HL-60/S4 treated with phorbol 12-myristate 13-acetate at 8.2 ng/mL for 4 days and 3 days (cell line): ENCODE data around the gene PDIA2.

Experiments
- in situ Hi-C: fragments of 300-500 bp; cut with MboI; formaldehyde crosslinking; loops from 2 replicates; pipeline ENCODE4 v1.15.0; 2022; ENCODE audit warnings: low sequenced_read_pairs

The PDIA2 gene

DNA sequence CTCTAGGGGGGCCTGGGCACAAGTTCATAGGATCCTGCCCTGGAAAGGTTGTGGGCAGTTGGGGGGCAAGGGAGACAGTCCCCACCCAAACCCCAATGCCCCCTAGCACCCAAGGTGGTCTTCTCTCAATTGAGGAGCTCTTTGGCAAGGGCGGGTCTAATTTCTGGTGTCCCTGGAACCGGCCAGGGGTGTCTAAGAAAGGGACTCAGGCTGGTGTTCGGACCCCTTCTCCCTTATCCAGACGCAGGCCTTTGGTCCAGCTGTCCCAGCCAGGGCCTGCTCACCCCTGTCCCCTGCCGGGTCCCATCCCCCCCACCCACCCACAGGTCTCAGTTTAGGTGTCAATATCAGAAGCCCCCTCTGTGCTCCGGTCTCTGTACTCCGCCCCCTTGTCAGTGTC, 3.4 kb upstream of the PDIA2 start:
- in situ Hi-C loops, result no loop called here

DNA sequence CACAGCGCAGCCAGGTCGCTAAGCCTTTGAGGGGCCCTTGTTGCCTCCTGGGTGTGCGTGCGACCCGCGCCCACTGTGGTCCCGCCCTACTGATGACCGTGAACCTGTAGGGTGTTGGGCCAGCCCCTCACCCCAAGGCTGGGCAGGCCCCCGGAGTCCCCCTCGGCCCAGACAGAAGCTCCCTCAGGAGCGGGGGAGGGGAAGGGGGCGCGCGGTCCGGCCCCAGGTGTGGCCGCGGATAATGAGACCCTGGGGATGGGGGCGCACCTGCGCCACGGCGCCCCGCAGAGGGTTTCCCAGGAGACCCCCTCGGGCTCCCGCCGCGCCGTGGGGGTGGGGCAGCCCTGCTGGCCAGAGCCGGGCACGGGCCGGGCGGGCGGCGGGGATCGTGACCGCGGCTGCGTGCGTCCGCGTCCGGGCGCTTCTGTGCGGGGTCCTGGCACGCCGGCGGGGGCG, 2.9 kb upstream of the PDIA2 start:
- in situ Hi-C loops, result no loop called here

DNA sequence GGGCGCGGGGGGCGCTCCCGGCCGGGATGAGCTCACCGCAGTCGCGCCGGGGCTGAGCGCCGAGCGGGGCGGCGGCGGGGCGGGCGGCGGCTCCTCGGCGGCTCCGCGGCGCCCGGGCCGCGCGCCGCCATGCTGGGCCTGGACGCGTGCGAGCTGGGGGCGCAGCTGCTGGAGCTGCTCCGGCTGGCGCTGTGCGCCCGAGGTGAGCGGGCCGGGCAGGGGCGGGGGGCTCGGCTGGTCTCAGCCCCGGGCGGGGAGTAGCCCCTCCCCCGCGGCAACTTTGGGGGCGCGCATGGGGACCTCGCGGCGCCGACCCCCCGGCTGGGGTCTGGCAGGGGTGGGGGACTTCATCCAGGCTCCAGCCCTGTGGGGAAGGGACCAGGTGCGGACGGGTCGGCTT, 2.4 kb upstream of the PDIA2 start, which contains the start of gene ARHGDIG:
ARHGDIG (plus strand) TSS at position 40 of the 400 bp plus-strand sequence; CDS start at position 130, 90 bp downstream.
- in situ Hi-C loops, result no loop called here

DNA sequence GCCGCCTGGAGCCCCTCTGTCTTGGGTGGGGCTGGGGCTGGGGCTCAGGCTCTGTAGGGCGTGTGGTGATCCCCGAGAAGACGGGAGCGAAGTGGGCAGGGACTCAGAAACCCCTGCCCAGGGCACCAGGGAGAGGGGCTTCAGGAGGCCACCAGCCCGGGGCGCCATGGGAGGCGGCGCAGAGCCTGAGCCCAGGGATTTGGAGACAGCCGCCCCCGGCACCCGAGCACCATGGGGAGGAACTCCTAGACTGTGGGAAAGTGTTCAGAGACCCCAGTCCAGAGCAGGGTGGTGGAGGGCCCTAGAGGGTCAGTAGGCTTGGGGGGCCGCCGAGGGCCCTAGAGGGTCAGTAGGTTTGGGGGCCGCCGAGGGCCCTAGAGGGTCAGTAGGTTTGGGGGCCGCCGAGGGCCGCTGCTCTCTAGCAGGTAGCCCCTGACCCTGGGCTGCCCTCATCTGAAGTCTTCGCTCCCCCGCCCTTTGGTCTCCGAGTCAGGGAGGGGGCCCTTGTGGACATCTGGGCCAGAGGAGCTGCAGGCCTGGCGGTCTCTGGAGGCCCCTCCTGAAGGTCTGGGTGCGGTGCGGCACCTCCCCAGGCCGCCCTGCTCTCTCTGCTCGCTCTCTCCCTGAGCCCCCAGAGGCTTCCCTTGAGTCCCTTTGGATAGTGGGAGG, 1.8 kb upstream of the PDIA2 start:
- in situ Hi-C loops, result no loop called here

DNA sequence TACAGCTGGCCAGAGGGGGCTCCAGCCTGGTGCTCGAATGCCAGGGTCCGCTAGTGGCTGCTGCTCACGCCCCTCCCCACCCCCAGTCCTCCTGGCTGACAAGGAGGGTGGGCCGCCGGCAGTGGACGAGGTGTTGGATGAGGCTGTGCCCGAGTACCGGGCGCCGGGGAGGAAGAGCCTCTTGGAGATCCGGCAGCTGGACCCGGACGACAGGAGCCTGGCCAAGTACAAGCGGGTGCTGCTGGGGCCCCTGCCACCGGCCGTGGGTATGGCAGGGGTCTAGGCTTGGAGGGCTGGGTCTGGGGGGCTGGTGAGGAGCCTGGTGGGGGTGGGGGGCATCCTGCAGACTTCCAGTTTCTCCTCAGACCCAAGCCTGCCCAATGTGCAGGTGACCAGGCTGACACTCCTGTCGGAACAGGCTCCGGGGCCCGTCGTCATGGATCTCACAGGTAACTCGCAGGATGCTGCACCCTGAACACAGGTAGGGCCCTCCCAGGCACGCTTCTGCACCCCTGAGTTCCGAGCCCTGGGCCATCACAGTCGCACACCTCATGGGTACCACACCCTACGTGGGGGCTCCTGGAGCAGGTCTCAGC, 1.2 kb upstream of the PDIA2 start:
- in situ Hi-C loops, result no loop called here

DNA sequence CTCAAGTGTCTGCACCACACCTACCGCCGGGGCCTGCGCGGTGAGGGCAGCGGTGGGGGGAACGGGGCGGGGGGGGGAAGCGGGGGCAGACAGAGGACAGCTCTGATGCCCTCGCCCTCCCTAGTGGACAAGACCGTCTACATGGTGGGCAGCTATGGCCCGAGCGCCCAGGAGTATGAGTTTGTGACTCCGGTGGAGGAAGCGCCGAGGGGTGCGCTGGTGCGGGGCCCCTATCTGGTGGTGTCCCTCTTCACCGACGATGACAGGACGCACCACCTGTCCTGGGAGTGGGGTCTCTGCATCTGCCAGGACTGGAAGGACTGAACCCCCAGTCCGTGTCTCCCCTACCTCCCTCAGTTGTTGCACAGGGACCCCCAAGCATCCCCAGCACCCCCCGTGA, 473 bp upstream of the PDIA2 start:
- in situ Hi-C loops, result no loop called here

DNA sequence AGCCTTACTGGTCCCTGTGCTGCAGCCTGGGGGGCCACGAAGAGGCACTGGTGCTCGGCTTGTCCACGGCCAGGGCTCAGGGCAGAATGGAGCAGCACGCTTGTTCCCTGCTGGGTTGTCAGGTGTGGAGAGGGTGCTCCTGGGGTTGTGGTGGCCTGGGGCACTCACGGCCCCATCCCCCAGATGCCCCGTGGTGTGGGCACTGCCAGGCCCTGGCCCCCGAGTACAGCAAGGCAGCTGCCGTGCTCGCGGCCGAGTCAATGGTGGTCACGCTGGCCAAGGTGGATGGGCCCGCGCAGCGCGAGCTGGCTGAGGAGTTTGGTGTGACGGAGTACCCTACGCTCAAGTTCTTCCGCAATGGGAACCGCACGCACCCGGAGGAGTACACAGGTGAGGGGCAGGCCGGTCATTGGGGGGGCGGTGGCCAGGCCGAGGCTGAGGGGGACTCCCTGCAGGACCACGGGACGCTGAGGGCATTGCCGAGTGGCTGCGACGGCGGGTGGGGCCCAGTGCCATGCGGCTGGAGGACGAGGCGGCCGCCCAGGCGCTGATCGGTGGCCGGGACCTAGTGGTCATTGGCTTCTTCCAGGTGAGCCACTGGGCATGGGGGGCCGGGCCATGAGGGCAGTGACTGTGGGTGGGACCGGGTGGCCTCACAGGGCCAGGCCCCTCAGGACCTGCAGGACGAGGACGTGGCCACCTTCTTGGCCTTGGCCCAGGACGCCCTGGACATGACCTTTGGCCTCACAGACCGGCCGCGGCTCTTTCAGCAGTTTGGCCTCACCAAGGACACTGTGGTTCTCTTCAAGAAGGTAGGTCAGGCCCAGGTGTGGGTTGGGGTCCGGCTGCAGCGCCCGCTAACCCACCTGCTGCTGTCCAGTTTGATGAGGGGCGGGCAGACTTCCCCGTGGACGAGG, 1.5 kb downstream of the PDIA2 start:
- in situ Hi-C loops, result no loop called here

DNA sequence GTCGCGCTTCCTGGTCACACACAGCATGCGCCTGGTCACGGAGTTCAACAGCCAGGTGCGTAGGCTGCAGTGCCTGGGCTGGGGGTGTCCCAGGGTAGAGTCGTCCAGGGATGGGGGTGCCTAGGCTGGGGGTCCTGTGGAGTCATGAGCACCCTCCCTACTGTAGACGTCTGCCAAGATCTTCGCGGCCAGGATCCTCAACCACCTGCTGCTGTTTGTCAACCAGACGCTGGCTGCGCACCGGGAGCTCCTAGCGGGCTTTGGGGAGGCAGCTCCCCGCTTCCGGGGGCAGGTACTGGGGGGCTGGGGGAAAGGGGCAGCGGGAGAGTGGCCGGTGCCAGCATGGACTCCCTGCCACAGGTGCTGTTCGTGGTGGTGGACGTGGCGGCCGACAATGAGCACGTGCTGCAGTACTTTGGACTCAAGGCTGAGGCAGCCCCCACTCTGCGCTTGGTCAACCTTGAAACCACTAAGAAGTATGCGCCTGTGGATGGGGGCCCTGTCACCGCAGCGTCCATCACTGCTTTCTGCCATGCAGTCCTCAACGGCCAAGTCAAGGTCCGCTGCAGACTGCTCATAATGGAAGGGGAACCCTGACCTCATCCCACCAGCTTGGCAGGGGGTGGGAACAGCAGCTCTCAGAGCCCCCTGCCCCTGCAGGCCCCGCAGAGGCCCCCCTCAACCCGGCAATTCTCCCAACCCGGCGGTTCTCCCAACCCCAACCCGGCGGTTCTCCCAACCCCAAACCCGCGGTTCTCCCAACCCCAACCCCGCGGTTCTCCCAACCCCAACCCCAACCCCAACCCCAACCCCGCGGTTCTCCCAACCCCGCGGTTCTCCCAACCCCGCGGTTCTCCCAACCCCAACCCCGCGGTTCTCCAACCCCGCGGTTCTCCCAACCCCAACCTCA, 2.4 kb downstream of the PDIA2 start:
- in situ Hi-C loops, result no loop called here

DNA sequence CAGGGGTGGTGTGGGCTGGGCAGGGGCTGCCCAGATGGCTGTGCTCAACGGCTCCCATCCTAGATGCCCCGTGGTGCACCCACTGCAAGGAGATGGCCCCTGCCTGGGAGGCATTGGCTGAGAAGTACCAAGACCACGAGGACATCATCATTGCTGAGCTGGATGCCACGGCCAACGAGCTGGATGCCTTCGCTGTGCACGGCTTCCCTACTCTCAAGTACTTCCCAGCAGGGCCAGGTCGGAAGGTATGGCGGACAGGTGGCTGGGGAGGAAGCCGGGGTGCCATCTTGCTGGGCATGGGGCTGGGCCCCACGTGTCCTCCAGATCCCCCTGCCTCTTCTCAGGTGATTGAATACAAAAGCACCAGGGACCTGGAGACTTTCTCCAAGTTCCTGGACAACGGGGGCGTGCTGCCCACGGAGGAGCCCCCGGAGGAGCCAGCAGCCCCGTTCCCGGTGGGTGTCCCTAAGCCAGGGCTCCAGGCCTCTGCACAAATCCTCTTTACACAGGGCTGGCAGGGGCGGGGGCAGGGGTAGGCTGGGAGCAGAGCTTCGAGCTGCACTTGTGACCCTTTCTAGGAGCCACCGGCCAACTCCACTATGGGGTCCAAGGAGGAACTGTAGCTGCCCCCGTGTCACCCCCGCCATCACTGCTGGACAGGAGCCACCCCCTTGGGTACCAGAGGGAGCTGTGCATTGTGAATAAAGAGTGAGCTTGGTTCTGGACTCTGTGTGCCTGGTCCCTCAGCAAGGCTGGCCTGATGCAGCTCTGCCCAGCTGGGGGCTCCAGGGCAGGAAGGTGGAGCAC, 3.7 kb downstream of the PDIA2 start:
- in situ Hi-C loops, result no loop called here

DNA sequence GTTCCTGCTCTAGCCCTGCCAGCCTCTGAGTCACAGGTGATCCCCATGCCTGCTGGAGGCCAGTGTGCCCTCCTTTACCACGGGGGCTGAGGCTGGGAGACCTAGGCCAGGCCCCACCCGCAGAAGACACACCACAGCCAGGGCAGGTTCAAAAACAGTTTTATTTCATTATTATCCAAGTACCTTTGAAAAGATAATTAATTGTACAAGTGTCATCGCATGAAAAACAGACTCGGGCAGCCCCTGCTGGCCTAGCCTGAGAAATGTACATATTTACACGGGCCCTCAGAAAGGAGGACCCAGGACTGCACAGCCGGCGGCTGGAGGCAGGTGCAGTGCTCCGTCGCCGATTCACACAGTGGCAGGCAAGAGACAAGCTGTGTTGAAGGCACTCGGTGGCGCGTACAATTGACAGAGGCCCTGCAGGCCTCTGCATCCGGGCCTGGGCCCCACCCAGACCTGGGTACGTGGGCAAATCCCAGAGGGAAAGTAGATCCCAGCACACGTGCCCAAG, 4.4 kb downstream of the PDIA2 start:
- in situ Hi-C loops, result no loop called here

DNA sequence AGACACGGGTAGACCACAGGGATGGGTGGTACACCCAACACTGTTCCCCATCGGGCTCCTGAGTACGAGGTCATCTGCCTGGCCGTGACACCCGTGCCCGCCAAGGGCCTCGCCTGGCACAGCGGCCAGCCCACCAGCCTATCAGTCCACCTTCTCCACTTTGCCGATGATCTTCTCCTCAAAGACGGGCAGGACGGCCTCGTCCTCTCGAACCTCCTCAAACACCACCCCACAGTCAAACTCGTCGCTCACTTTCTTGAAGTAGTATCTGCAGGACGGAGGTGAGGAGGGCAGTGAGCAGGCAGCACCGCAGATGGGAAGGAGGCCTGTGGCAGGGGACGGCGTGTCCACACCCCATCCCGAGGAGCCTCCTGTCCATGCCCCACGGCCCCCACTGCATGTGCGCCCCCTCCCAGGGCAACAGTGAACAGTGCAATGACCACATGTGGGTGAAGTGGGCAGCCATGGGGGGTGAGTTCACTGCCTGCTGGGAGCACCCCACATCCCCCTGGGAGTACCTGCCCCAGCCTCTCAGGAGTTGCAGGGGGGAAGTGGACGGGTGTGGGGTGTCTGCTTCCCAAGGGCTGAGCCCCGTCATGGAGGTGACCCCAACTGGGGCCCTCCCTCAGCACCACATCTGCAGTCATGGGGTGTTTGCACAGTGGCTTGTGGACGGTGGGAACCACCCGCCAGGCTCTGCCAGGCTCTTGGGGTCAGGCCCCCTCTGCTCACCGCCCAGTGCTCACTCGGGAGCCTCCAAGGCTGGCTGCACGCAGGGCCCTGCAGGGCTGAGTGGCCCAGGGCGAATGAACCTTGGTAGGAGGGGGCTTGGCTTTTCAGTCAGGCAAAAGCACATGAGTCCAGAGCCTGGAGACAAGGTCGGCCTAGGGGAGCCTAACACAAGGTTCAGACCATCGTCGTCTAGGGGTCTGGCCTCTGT, 5.3 kb downstream of the PDIA2 start:
- in situ Hi-C loops, result no loop called here

DNA sequence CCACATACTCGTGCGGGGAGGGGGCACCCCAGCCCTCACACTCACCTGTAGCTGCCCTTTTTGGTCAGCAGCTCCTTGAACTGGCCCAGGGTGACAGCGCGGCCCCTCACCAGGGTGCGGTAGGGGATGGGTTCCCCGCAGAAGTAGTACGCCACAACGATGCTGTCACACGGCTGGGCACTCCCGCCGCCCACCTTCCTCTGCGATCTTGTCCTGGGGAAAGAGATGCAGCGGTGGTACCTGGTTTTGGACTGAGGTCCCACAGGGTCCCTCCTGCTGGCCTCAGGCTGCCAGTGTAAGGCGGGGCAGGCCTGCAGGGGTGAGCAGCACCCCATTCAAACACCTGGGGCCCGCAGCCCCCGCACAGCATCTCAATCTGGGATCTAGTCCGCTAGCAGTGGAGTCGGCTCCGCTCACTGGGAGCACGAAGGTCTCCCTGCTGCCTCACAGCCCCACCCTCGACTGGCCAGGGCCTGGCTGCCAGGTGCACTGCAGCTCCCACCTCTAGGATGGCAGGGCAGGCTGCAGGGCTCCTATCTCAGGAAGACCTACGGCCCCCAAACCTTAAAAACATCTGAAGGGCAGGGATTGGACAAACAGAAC, 6.5 kb downstream of the PDIA2 start:
- in situ Hi-C loops, result no loop called here

DNA sequence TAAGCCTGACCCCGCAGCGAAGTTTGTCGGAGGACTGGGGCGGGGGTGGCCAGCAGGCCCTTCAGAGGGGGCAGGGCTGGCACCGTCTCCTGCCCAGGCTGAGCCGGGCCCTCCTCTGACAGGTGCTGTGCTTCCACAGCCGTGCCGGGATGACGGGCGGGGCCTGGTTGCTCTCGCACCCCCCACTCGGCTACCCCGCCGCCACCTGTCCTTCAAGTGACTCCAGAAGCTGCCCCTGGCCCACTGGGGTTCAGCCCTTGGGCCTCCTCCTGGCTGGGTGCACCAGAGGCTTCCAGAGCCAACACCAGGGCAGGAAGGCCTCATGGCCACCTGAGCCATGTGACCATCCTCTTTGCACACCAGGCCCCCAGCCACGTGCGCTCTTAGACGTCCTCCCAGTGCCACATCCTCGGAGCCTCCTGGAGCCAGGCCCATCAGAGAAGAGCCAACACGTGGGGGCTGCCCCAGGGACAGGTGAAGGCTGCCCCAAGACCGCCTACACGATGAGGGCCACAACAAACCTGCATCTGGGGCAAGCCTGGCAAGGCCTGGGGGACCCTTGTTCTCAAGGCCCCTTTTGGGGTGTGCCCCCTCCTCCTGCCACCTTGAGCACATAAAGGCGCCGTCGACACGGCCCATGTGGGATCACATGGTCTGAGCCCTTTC, 7.2 kb downstream of the PDIA2 start:
- in situ Hi-C loops, result no loop called here

DNA sequence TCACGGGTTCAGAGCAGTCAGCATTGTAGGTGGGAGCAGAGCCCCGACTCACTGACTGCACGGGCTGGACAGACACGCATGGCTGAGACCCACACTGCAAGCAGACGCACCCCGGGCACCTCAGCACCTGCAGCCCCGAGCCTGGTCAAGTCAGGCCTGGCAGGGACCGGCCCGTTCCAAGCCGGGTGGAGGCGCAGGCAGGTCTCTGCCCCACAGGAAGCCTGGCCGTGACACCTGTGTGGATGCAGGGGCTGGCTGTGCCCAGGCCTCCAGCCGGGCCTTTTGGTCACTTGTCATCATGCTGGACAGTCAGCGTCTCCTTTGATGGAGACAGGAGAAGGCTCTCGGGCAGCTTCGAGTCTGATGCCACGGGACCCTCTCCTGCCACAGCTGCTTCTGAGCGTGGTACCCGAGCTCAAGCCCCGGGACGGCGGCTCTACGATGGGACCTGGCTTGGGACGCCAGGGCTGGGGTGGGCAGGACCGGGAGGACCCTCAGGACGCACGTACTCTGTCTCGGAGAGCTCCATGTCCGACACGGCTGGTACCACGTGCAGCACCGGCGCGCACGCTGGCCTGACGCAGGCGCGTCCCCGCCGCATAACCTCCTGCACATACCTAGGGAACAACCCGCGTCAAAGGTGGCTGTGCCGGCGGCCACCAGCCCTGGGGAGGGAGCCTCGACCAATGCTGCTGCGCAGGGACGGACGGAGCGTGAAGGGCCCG, 7.9 kb downstream of the PDIA2 start:
- in situ Hi-C loops, result no loop called here

DNA sequence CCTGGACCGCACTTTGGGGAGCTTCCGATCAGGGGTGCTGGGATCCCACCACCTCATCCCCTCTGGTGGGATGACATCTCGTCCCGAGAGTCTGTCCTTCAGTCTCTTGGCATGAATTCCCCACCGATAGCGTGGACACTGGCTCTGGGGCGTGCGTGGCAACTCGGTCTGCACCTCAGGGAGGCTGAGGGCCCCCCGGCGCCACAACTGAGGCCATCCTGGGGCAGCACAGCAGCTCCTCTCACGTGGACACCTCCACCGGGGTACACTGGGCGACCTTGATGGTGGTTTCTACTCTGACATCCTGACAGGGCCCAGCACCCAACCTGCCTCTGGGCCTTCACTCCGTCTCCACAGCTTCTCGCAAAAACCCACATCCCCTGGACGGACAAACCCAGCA, 8.6 kb downstream of the PDIA2 start:
- in situ Hi-C loops, result no loop called here

DNA sequence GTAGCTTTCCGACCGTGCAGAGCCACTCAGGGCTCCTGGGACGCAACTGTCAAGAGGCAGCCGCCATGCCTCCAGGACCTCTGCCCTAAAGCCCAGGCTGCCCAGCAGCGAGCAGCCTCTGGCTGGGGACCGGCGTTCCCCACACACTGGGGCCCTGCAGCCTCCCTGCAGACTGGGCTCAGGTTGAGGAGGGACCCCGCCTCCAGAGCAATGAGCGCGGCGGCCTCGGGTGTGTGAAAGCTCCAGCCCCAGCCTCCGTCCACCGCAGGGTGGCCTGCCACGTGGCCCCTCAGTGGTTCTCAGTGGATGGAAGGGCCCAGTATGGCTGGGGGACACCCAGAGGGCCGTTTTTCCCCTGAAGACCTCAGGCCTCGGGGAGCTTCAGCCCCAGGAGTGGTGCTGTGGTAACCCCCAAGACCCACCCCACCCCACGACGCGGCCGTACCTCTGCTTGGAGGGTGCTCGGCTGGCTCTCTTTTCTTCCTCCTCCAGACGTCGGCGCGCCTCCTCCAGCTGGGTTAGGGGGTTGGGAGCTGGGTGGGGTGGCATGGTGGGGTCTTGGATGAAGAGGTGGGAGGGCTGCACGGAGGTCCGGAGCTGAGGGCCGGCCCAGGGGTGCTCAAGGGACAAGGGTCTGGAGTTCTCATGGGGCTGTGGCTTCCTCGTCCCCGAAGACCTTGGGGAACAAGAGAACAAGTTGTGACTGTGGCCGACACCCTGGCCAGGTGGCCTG, 10.2 kb downstream of the PDIA2 start:
- in situ Hi-C loops, result no loop called here
